Astrocyte (in vitro differentiated cells and primary cell): ENCODE data around the gene GLRA3.

Experiments
- CTCF ChIP-seq: IDR thresholded peaks from 2 replicates; pipeline ENCODE4 v1.5.1; 2011; ENCODE audit warnings: low read depth, mild to moderate bottlenecking, inconsistent platforms, low read length, moderate library complexity; ENCODE audit not compliant: insufficient read depth
- EZH2 ChIP-seq: IDR thresholded peaks from 2 replicates; pipeline ENCODE4 v1.6.1; 2012; ENCODE audit warnings: mild to moderate bottlenecking, low read length, inconsistent platforms; ENCODE audit not compliant: insufficient read depth

- TF ChIP-seq CTCF (no peak), EZH2 (no peak)
These were observed 155.2 kb downstream of the GLRA3 start for GRCh38 chr4:174673865-174674264.
